GM19238 (cell line): ENCODE results near the gene PRICKLE2.

Experiments used
- DNase-seq: peaks from one replicate; pipeline ENCODE4 v3.0.0; 2011; ENCODE audit warnings: low spot score; ENCODE audit not compliant: insufficient read length

PRICKLE2 gene

DNA sequence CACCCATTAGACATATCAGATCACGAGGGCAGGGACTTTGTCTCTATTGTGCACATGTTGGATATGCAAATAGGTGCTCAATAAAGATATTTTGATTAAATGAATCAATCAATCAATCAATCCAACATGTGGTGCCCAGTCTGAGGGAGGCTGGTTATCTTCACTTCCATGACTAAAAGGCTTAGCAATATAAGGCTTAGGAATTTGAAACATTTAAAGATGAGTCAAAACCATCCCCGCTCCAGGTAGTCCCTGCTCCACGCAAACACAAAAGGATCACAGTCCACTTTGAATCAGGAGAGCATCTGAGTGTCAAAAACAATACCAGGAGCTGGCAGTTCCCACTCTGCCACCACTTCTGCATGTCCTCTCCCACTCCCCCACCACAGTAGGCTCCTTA, 25.8 kb upstream of the PRICKLE2 start:
- DNase-seq = no peak

DNA sequence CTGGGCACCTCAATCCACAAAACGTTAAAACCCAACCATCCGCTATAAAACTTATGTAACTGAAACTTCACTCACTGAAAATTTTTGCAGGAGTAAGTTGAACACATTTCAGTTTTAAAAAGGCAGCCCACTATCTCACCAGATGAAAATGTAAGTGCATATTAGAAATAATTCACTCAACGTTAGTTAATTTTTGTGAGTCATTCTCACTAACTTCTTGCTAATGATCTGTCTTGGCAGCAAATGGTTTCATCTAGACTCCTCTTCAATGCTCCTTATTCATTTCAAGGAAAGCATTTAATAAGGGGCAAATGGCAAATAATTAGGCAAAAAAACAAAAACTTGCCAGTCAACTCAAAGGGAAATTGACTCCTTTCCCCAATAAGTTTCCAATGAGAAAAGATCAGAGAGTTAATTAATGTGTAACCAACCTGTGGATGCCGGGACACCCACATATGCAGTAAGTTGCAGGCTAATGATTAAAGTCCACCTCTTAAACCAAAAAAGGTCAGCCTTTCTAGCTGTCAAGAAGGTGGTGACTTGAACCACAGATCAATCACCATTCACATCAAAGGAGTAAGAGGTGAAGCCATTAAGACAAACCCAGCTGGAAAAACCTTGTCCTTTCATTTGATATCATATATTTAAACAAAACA, 22.9 kb upstream of the PRICKLE2 start:
- DNase-seq = no peak

DNA sequence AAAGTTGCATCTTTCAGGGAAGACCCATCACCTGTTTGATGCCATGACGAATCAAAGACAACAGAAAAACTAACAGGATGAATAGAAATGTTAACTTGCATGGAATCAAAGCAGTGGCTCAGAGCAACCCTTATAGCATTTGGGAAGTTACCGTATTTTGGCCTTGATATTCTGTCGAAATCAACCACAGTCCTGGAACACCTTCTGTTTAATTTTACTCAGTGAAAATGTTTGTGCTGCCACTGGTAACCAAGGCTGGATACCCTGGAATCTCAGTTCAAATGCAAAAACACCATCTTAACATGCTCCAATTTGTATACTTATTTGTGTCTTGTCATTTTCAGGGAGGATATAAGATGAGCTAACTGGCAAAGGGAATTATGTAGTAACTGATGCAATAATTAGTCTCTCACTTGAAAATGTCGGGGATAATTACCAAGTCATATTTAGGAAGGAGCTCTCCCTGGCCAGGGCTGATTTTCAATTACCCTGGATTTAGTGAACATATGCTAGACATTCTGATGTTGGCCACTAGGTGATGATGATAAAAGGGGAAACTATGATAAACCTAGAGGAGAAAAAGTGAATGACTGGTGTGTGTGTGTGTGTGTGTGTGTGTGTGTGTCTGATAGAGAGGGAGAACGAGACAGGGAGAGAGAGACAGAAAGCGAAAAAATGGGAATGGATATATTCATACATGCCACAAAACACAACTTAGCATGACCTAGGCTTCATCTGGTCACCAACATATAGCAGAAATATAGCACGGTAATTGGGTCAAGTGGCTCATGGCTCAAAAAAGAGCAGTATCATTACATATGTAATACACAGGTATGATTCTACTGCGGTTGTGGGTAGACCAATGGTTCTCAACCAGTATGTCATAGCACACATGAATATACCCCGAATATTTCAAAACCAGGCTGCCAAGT, 19.0 kb upstream of the PRICKLE2 start:
- DNase-seq = no peak

DNA sequence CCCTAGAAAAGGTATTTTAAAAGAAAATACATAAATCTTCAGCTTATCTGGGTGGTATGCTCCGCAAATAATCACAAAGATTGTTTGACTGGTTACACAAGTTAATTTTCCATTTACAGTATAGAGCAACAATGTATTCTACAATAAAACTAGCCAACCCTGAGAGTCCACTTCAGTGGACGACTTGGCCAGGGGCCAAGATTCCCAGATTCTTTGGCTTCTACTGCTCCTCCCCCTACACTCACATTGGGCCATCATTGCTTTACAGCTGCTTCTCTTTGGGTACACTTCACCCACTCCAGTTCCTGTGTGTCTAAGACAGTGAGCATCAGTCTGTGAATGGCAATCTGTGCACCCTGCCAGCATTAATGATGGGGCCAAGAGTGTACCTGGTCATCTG, 17.2 kb upstream of the PRICKLE2 start:
- DNase-seq = no peak

GRCh38 chr3:64240959-64241358, 15.7 kb upstream of the PRICKLE2 start:
- DNase-seq = no peak

- DNase-seq = no peak
These were observed 15.1 kb upstream of the PRICKLE2 start for GRCh38 chr3:64240396-64240795.

GRCh38 chr3:64239841-64240240, 14.6 kb upstream of the PRICKLE2 start:
- DNase-seq = no peak

DNA sequence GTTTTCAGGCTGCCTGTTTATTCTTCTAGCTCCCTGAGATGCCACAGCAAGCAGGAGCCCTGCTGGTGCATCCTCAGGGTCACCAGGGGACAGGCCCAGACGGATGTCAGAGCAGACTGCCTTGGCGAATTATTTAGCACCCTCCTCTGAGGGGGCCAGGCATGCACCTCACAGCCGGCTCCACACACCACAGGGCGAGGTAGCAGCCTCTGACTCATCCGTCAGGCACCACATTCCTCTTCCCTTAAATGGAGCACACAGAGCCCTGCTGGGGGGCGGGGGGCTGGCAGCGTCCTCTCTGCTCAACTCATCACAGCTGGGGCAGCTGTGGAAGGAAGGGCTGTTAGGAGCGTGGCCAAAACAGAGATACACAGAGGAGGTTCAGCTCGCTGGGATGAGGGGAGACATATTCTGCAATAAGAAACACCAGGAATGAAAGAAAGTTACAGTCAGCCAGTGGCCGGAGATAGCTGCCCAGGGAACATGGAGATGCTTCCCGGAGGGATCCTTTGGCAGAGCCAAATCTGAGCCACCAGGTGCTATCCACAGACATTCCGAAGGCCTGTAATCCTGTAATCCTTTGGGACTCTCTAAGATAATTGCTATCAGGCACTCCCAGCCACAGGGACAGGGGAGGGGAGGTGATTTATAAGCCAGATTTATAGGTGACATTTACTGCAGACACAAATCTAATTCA, 13.9 kb upstream of the PRICKLE2 start:
- DNase-seq = no peak

GRCh38 chr3:64237083-64237482, 11.8 kb upstream of the PRICKLE2 start:
- DNase-seq = no peak

DNA sequence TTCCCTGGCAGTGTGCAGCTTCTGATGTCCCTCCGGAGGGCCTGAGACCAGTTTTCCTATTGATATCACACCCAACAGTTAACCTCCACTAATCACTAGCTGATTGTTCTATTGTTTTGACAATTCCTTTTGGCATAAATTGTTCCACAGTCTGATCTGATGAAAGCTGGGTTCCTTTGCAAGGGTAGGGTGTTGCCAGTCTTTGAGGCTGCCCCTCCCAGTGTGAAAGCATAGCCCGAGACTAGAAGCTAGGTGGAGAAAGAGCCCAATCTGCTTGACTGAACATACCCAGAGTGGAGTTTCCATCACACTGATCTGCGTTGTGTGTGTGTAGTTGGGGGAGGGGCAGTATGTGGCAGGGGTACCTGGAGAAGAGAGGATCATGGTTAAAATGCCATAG, 10.3 kb upstream of the PRICKLE2 start:
- no peak for DNase-seq

- DNase-seq = no peak
These were observed 9.3 kb upstream of the PRICKLE2 start for GRCh38 chr3:64234571-64234970.

DNA sequence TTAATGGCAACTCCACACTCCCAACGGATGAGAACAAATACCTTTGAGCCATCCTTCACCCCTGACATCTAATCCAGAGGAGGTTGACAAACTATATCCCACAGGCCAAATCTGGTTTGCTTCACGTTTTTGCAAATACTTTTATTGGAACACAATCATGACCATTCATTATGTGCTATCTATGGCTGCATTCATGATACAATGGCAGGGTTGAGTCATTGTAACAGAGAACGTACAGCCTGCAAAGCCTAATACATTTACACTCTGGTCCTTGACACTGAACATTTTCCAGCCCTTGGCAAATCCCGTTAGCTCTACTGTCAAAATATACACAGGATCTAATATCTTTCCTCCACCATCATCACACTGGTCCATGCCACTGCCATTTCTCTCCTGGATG, 7.6 kb upstream of the PRICKLE2 start:
- DNase-seq = no peak

DNA sequence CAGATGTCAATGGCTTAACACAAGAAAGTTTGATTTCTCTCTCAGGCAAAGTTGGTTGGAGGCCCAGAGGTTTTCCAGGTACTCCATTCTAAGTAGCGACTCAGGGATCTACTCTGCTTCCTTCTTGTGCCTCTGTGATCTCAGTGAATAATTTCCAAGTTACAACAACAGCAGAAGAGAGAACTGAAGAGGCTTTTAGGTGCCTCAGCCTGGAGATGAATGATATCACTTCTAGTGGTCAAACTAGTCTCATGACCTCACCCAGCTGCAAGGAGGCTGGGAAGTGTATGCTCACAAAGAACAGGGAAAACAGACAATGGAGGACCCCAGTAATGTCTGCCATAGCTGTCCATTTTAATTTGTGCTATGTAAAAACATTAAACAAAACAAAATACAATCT, 4.6 kb upstream of the PRICKLE2 start:
- no peak for DNase-seq

DNA sequence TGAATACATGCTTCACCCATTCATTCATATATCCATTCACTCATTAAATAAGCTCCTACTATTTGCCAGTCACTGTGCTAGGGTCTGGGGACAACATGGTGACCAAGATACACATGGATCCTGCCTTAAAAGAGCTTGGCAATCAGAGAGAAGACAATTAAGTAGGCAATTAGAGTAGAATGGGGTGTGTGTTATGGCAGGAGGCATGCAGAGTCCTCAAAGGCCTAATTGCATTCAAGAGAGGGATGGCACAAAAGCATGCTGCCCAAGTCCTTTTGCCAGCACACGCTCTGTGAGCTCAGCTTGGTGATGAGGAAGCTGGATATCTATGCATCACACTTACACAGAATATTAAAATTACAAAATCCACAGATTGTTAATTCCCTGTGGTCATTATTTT, 2.8 kb upstream of the PRICKLE2 start:
- no peak for DNase-seq

DNA sequence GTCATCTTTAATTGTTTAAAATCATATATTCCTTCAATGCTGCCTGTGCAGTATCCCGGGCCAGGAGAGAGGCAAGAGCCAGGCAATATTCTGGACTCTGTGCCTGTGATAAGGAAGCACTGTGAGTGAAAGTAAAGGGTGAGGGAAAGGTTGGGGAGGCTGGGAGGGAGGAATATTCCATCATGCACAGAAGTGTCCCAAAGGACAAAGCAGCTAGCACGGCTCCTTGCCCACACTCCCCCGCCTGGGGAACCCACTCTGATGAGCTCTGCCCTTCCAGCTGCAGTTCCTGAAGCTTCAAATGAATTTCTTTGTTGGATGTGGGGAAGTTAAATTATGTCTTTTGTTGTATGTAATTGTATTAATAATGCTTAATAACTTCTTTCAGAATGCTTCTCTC, 1.5 kb upstream of the PRICKLE2 start:
- DNase-seq = no peak

- no peak for DNase-seq
These were observed 631 bp upstream of the PRICKLE2 start for GRCh38 chr3:64225695-64226499.

DNA sequence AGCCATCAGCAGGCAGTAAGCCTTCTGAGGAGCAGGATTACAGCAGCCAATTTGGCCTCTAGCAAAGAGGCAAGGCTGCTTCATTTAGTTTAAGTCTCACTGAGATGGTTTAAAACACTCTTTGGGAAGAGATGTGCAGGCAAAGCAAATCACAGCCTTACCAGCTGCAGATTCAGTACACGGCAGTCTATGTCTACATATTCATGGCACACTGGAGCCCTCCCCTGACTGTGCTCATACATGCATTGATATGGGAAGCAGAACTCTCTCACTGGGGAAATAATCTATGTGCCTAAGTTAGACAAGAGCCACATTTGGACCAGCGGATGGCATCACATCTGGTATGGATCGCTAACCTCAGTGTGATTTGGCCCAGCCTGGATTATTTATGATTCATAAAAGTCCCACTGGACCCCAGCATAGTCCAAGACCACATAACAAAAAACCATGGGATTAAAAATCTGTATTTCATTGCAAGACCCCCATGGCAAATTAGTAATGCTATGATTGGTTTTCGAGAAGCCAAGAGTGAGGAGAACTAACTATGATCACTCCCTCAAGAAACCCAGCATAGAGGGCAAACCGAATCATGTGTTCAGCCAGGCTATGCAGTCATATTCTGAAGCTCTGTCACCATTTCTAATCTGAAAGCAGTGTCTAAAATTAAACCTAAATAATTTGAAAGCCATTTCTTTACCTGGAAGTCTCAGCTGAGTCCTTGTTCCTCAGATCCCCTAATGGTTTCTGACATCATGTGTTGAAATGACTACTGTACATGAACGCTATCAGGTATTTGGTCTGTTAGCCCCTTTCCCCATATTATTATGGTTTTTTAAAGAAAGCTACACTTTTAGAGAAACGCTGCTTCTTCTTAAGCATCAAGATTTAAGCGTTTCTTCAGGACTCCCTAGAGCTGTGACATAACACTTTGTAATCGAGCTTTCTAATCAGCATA, 1.2 kb downstream of the PRICKLE2 start:
- DNase-seq = no peak

DNA sequence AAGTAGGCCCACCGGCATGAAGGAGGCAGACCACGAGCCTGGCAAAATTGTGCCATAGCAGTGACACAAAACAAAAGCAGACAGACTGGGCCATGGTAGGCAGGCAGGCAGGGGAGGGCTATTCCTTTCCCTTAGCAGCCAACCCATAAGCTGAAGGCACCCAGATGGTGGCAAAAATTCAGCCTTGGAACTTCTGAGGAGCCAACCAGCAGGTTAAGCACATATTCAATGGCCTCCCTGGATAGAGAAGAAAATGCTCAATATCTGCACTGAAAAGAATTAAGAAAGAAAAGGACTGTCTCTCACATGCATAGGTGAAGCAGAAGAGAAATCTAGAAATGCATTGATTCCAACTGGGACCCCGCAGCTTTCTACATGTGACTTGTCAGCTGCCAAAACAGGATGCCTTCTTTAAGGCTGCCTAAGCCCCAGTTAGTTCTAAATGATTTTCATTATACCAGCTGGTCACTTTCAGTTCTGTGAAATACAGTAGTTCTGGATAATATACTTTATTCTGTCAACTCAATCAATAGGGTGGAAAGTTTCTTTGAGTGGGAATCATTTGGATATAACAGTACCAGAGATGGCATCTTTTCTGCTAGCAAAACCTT, 2.7 kb downstream of the PRICKLE2 start:
- DNase-seq = no peak

GRCh38 chr3:64221571-64222257, 3.6 kb downstream of the PRICKLE2 start:
- DNase-seq = no peak
